Kasumi-1 (cell line): ENCODE data around the gene ZNF432.
"Not testable (repeated sequence)": the region's sequence is repeated elsewhere in the genome, so short reads cannot be mapped to it uniquely, and the experiment has no call there.

Experiments
- DNase-seq, 2 experiments: peaks; one replicate each; lab custom pipeline; 2025; lab: John Stamatoyannopoulos, UW

Gene ZNF432

DNA sequence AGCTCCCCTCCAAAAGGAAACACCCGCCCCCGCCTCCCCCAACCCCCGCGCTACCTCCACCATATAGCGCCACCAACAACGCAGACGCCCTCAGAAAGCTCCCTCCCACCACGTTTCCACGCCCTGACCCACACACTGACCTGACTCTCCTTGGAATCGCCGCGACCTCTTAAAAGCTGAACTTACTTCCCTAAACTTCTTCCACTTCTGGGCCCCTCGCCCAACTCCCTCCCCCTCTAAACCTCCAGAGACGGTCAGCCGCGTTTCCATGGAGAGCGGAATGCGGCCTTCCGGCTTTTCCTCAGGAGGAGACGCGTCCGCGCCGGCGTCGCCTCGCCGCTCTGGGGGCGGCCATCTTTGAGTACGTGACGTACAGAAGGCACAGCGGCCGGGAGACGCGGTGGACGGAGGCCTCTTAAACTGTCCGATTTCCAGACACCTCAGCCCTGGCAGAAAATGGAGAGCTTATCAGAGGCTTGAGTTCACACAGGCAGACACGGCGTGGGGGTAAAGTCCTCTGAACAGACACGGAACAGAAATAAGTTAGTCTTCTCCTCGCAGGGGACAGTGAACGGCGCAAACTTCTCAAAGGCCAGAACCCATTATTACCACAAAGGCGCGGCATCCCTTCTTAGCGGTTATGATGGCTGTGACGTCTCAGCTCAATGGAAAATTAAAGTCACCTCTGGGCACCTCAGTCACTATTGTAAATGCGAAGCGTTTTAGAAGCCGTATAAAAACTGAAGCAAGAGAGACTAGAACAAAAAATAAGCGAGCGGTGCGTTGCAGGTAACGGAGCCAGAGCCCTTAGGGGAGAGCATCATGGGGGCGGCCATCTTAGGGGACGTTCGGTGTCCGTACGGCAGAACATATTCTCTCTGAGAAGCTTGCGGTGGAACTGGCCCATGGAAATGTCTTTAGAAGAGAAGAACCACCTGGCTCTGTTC lies at the start of gene ZNF432:
TSS of gene ZNF432 (minus strand) at position 284 of the 947 bp plus-strand sequence. CDS start 1,970 bp downstream, outside the sequence.
- DNase-seq: peak; percentile 30 to 39

DNA sequence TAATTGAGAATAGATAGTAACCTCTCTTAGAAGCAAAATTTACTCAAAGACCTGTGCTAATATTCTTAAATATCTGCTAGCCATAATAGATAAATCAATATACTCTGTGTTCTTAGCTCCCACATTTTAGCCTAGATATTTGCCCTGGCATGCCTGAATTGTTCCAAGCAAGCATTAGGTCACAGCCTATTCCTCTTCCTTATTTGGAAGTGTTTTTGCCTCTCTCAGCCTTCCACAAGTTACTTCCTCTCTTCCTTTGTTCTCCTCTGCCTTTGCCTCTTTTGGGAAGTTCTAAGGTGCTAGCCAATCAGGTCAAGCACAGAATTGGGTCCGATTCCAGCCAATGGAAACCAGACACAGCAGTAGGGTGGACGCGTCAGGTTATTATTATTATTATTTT lies 47.8 kb upstream of the ZNF432 start:
- not testable (repeated sequence) for DNase-seq

DNA sequence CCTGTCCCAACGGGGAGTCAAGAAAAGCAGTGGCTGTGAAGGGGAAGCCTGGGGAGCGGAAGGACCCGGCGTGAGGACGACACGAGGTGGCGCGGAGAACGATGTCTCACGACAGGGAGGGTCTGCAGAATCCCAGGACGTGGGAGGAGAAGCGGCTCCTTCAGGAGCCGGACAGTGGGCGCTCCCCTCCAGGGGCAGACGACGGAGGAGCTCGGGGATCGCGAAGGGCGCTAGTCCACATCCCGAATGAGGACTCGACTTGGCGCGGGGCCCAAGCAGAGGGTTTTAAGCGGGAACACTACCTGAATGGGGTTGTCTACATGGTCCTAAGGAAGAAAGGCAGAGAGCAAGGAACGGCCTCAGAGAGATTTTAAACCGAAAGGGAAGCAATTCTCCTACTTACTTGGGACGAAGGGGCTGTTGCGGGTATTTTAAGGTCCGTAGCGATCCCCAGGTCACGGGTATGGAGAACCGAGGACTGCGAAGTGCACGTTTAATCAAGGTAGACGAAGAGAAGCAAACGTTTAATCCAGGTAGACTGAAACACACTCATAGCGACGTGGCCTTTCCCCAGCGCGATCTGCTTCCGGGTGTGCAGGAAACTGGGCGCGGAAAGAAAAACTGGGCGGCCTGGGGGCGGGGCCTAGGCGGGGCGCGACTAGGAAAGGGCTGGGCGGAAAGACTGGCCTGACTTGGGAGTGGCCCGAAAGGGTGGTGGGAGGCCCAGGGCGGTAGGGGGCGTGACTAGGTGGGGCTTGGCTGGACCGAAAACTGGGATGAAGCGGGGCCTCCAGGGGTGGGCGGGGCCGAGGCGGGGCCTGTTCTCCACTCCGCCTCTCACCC lies 46.8 kb upstream of the ZNF432 start, which contains the start of gene ZNF841:
TSS of gene ZNF841 (minus strand) at position 594 of the 843 bp plus-strand sequence. CDS start 10,964 bp downstream, outside the sequence.
- no peak for DNase-seq

DNA sequence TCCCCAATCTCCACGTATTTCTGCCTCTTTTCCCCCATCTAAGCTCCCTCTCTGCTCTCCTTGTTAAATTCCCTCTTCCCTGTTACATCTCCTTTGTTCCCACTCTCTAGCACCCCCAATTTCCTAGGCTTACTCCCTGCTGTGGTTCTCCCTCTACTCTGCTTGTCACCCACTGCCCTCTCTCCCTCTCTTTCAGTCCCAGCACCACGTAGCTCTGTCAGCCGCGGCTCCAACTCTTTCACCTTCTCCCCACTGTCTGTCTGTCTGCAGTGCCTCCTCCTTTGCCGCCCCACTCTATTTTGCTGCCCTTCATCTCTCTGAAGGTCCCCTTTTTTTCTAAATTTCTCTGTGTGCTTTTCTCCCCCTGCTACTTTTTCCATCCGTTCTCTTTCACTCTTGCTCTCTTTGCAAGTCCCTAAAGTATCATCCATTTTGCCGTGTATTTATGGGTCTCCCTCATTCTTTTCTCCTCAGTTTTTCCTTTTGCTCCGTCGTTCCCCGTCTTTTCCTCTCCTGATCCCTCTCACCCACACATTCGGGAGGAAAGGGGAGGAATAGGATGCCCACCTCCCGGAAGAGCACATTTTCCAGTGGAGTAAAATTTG lies 46.0 kb upstream of the ZNF432 start:
- no peak for DNase-seq

DNA sequence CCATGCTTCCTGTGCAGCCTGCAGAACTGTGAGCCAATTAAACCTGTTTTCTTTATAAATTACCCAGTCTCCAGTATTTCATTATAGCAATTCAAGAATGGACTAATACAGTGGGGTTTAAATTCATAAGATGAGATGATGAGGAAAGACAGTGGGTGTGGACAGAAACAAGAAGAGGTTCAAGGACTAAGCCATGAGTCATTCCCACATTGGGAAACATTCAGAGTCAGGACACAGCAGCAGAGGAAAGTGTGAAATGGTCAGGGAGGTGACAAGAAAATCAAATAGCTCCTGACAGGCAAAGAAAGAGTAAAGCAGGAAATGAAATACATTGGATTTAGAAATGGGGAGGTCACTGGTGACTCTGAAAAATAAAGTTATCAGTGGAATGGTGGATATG lies 37.8 kb upstream of the ZNF432 start:
- DNase-seq: no peak

DNA sequence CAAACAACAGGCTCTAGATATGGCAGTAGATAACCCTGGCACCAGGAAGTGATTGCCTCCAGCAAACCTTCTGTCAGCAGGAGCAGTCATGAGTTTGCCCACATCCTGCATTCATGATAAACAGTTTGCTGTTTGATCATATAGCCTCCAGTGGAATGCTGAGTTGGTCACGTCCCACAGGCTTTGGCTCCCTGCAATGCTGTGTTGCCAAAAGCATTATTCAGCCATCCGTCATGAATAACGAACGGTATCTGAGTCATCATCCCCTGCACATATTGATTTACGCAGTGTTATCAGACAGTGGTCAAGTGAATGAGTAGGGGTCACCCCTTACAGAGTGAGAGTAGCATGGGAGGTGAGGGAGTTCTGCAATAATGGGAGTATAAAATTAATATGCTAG lies 21.9 kb upstream of the ZNF432 start:
- DNase-seq: no peak

DNA sequence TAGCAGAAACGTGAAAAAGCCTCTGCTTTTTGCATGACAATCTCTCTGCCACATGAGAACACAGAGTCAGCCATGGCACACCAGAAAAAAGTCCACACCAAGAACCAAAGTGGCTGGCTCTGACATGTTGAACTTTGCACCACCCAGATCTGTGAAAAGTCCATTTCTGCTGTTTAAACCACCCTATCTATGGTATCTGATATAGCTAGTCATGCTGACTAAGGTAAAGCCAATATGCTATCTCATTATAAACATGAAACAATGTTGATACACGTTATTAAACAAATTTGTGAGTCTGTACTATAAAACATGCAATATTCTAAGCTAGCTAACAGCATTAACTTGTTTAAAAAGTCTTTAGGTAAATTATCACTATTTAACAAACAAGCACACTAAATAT lies 21.0 kb upstream of the ZNF432 start:
- DNase-seq: no peak

DNA sequence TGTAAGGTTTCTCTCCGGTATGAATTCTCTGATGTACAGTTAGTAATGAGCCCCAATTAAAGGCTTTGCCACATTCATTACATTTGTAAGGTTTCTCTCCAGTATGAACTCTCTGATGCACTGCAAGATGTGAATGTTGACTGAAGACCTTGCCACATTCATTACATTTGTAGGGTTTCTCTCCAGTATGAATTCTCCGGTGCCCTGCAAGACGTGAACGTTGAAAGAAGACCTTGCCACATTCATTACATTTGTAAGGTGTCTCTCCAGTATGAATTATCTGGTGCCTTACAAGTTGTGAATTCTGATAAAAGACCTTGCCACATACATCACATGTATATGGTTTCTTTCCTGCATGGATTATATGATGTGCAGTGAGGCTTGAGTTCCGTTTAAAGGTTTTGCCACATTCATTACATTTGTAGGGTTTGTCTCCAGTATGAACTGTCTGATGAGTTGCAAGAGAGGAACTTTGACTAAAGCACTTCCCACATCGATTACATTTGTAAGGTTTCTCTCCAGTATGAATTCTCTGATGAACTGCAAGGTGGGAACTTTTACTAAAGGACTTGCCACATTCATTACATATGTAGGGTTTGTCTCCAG lies 17.7 kb upstream of the ZNF432 start:
- DNase-seq: no peak

DNA sequence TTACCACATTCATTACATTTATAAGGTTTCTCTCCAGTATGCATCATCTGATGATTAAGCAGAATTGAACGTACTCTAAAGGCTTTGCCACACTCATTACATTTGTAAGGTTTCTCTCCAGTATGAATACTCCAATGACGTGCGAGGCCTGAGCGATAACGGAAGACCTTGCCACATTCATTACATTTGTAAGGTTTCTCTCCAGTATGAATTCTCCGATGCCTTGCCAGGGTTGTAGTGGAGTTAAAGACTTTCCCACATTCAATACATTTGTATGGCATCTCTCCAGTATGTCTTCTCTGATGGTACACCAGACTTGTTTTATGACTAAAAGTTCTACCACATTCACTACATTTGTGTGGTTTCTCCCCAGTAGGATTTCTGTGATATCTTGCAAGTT lies 16.8 kb upstream of the ZNF432 start:
- DNase-seq: no peak

DNA sequence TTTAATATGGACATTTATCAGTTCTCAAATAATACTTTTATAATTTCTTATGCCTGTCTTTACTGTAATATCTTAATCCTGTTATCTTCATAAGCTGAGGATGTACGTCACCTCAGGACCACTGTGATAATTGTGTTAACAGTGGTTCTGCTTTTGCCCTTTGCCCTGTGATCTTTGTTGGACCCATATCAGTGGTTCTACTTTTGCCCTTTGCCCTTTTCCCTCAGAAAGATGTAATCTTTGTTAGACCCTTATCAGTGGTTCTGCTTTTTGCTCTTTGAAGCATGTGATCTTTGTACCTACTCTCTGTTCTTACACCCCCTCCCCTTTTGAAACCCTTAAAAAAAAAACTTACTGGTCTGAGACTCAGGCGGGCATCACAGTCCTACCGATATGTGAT lies 7.8 kb upstream of the ZNF432 start:
- DNase-seq: not testable (repeated sequence)

DNA sequence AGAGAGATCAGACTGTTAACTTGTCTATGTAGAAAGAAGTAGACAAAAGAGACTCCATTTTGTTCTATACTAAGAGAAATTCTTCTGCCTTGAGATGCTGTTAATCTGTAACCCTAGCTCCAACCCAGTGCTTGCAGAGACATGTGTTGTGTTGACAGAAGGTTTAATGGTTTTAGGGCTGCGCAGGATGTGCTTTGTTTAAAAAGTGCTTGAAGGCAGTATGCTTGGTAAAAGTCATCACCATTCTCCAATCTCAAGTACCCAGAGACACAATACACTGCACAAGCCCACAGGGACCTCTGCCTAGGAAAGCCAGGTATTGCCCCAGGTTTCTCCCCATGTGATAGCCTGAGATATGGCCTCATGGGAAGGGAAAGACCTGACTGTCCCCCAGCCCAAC lies 3.1 kb upstream of the ZNF432 start:
- not testable (repeated sequence) for DNase-seq

DNA sequence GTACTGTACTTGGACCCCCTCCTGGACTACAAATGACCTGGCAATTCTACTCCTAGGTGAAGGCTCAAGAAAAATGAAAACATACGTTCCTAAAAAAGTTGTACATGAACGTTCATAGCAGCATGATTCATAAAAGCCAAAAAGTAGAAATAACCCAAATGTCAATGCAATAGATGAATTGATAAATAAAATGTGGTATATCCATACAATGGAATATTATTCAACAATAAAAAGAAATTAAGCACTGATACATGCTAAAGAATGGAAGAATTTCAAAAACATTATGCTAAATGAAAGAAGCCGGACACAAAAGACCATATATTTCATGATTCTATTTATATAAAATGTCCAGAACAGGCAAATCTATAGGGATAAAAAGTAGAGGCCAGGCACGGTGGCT lies 9.5 kb downstream of the ZNF432 start:
- DNase-seq: no peak

DNA sequence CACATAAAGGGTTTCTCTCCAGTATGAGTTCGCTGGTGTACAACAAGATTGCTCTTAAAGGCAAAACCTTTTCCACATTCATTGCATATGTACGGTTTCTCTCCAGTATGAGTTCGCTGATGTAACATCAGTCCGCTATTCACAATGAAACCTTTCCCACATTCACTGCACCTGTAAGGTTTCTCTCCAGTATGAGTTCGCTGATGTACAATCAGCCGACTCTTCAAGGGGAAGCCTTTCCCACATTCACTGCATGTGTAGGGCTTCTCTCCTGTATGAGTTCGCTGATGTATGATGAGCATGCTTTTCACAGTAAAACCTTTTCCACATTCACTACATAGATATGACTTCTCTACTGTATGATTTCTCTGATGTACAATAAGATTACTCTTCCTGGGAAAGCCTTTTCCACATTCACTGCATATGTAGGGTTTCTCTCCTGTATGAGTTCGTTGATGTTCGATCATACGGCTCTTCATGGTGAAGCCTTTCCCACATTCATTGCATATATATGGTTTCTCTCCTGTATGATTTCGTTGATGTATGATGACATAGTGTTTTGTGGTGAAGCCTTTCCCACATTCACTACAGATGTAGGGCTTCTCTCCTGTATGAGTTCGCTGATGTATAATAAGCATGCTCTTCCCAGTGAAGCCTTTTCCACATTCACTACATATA lies 14.4 kb downstream of the ZNF432 start:
- DNase-seq: no peak

DNA sequence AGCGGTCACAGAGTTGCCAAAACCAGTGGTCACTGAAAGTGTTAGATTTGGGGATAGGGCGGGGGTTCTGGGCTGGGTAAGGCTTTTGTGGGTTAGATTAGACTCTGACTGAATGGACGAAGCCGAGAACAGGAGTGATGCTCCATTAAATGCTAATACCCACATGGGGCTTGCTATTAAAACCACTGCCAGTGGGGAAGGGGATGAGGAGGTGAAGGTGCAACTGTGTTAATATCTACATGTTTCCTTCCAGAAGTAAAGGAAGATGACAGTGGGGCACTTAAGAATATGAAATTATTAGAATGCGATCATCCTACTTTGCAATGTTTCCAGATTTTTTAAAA lies 19.9 kb downstream of the ZNF432 start:
- DNase-seq: no peak

DNA sequence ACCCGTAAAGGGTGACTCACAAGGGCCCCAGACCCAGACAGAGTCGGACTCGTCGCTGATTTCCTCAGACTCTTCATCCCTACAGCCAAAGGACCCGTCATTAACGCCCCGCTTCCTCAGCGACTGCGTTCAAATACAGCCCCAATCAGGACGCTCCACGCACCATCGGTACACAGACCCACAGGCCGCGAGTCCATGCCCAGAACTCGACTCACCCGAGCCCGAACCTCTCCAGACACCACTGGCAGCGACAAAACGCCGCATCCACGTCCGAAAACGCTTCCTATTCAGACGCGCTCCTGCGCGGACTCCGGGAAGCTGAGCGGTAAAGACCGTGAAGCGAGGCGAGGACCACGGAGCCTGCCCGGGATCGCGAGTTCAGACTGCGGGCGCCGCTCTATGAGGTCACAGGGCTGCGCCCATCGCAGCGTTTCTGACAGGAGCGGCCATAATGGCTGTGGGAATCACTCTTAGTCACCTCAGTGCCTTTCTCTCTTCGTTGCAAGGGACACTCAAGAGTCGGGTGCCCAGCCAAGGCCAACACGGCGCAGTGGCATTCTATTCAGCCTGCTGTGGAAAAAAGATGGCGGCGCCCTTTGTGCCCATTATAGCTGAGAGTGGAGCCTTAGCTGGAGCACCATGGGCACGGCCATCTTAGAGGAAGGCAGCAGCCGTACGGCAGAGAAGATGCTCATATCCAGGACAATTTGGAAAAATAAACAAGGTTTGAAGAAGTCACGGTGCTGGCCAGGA lies 20.4 kb downstream of the ZNF432 start, which contains the start of gene ZNF614:
TSS of gene ZNF614 (minus strand) at position 353 of the 753 bp plus-strand sequence. CDS start 2,634 bp downstream, outside the sequence.
- DNase-seq: peak; percentile 10 to 28

DNA sequence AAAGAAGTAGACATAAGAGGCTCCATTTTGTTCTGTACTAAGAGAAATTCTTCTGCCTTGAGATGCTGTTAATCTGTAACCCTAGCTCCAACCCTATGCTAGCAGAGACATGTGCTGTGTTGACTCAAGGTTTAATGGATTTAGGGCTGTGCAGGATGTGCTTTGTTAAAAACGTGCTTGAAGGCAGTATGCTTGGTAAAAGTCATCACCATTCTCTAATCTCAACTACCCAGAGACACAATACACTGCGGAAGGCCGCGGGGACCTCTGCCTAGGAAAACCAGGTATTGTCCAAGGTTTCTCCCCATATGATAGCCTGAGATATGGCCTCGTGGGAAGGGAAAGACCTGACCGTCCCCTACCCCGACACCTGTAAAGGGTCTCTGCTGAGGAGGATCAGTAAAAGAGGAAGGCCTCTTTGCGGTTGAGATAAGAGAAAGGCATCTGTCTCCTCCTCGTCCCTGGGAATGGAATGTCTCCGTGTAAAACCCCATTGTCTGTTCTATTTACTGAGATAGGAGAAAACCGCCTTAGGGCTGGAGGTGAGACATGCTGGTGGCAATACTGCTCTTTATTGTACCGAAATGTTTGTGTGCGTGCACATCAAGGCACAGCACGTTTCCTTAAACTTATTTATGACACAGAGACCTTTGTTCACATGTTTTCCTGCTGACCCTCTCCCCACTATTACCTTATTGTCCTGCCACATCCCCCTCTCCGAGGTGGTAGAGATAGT lies 22.2 kb downstream of the ZNF432 start:
- DNase-seq: not testable (repeated sequence)

DNA sequence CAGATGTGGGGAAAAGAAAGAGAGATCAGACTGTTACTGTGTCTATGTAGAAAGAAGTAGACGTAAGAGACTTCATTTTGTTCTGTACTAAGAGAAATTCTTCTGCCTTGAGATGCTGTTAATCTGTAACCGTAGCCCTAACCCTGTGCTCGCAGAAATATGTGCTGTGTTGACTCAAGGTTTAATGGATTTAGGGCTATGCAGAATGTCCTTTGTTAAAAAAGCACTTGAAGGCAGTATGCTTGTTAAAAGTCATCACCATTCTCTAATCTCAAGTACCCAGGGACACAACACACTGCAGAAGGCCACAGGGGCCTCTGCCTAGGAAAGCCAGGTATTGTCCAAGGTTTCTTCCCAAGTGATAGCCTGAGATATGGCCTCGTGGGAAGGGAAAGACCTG lies 24.2 kb downstream of the ZNF432 start:
- not testable (repeated sequence) for DNase-seq

DNA sequence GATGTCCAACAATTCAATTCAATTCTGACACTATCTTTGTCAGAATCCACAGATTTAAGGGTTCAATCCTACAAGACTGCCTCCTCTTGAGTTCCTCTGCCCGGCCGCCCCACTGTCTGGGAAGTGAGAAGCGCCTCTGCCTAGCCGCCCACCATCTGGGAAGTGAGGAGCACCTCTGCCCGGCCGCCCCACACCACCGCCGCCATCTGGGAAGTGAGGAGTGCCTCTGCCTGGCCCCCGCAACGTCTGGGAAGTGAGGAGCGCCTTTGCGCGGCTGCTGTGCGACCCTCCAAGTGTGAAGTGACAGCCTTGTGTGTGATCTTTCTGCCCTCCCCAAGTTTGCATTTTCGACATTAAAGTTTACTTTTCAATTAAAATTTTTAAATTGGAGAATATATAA lies 26.4 kb downstream of the ZNF432 start:
- DNase-seq: no peak

DNA sequence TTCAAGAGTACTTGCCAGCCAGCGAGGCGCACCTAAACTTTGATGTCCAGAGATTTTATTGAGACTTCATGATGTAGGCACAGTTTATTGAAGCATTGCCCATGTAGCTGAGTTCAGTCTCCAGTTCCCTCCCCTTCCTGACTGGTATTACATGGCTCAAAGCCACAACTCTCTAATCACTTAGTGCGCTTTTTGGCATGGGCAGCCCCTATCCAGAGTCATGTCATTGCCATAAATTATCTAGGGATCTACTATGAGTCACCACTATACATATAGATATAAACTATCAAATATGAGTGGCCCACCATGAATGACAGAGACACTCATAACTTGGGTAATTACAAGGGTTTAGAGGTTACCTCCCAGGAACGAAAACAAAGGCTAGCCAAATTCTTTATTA lies 28.1 kb downstream of the ZNF432 start:
- no peak for DNase-seq

DNA sequence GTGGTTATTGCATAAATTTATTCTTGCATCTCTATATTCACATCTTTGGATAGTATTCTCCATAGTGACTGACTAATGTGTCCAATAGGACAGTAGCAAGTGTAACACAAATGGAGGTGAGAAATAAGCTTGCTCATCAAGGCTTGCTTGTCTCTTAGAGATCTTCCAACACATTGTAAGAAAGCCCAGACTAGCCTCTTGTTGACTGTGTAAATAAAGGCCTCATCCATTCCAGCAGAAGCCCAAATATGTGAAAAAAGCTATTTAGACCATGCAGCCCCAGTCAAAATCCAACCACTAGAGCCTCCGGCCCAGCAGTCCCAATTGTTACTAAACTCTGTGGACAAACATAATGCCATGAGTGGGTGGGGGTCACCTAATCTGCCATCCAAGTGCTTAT lies 38.0 kb downstream of the ZNF432 start:
- no peak for DNase-seq
